Measurements from ENCODE around the gene PXDN.
A peak's percentile ranks its signal among the peaks of the same experiment; 100 is the strongest.

PXDN gene

GRCh38 chr2:1754046-1754445 lies 9.7 kb upstream of the PXDN start:
- no peak for DNase-seq (ENCODE audit: low read depth, low spot score)

DNA sequence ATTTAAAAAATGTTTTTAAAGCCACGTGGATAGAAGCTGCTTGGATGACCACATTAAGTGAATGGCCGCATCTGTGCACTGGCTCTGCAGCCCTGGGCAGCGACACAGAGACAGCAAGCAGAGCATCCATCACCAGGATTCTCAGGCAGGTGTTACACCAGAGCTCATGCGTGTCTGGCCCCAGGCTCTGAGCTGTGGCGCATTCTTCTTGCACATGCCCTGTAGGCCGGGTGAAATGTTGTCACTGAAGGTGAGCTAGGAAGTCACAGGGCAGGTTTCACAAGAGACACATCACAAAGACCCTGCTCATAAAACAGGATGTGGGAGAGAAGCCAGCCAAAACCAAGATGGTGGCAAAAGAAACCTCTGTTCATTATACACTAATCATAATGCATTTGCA lies 8.4 kb upstream of the PXDN start:
- no peak for DNase-seq (ENCODE audit: low read depth, low spot score)

- DNase-seq (ENCODE audit: low read depth, low spot score), result no peak
These were observed 7.7 kb upstream of the PXDN start for GRCh38 chr2:1751767-1752725.

- peak; percentile 63 for DNase-seq (ENCODE audit: low read depth, low spot score)
These were observed 6.8 kb upstream of the PXDN start for GRCh38 chr2:1750933-1751766.

- DNase-seq (ENCODE audit: low read depth, low spot score), result no peak
These were observed 6.1 kb upstream of the PXDN start for GRCh38 chr2:1750270-1750932.

DNA sequence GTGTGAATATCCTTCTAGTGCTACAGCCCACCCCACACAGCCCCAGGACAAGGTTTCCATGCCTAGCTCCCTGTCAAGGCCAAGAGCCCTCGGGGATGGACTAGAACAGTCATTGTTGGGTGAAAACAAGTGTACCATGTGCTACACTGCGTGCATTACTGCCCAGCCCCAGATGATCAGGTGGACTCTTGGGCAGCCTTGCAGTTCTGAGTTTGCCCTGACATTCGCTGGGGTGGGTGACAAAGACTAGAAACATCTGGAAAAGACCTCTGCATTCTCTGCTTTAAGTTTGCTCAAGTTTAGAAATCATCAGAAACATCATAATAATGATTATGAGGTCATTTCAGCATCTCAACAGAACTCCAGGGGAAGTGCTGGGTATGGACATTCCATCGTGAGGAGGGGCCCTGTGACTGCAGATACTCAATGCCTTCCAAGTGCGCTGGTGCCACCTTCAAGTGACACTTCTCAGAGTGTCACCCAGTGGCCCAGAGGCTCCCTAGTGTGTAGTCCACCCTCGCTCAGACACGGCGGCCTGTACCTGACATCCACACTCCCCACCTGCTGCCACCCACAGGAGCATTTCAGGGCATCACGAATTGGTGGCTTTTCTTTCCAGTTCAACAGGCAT lies 5.3 kb upstream of the PXDN start:
- DNase-seq (ENCODE audit: low read depth, low spot score), result no peak

GRCh38 chr2:1748741-1749488 lies 4.6 kb upstream of the PXDN start:
- no peak for DNase-seq (ENCODE audit: low read depth, low spot score)

- DNase-seq (ENCODE audit: low read depth, low spot score), result no peak
These were observed 3.9 kb upstream of the PXDN start for GRCh38 chr2:1748176-1748740.

- no peak for DNase-seq (ENCODE audit: low read depth, low spot score)
These were observed 3.0 kb upstream of the PXDN start for GRCh38 chr2:1747065-1747941.

DNA sequence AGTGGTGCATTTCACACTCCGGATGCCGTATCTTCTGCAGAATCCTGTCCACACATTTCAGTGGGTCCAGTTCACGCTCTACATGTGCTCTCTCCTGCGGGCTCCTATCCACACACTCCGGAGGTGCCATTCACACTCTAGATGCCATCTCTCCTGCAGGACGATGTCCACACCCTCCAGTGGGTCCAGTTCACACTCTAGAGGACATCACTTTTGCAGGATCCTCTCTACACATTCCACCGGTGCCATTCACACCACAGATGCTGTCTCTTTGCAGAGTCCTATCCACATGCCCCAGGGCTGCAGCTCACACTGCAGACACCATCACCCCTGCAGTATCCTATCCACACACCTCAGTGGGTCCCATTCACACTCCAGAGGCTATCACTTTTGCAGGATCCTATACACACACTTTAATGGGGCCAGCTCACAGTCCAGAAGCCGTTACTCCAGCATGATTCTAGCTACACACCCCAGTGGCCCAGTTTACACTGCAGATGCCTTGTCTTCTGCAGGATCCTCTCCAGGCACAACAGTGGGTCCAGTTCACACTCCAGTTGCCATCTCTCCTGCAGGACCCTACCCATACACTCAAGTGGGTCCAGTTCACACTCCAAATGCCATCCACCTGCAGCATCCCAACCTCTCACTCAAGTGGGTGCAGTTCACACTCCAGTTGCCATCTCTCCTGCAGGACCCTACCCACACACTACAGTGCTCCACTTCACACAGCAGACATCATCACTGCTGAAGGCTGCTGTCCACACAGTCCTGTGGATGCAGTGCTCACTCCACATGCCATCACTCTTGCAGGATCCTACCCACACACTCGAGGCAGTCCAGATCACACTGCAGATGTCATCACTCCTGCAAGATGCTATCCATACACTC lies 2.1 kb upstream of the PXDN start:
- no peak for DNase-seq (ENCODE audit: low read depth, low spot score)

DNA sequence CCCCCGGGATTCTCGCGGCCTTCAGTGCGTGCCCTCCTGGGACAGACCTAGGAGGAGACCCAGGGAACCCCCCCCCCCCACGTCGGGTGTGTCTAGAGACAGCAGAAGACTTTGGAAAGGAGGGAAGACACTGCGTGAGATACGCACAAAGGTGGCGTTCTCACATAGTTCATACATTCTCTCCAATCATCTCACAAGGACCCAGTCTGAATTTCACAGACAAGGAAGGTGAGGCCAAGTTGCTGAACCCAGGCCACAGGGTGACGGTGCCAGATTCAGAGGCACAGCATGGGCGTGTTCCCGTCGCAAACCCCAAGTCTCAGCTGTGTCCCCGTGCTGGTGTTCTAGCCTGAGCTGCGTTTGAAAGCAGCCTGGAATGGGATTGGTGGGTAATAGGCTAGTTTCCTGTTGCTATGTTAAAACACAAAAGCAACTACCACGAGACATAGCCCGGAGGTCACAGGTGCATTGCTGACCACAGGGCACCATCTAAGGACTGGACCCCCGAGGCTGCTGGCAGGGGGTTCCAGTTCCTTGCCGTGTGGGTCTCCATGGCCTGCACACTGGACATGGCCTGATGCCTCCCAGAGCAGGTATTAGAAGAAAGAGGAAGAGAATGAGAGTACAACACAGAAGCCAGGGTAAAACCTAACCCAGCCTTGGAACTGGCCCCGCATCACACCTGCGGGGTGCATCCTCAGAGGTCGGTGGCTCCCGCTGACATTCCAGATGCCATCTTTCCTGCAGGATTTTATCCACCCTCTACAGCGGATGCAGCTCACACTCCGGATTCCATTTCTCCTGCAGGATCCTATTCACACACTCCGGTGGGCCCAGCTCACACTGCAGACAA lies 1.1 kb upstream of the PXDN start:
- DNase-seq (ENCODE audit: low read depth, low spot score), result no peak

DNA sequence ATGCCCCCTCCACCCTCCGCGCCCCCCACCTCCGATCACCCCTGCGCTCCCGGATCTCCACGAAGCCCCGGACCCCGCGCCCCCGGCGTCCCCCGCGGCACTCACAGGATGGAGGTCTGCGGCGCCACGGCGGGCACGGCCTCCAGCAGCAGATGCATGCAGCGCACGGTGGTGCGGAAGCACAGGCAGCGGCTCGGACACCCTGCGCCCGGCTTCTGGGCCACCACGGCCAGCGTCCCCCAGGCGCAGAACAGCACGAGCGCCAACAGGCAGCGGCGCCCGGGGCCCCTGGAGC lies 217 bp downstream of the PXDN start:
- no peak for DNase-seq (ENCODE audit: low read depth, low spot score)

DNA sequence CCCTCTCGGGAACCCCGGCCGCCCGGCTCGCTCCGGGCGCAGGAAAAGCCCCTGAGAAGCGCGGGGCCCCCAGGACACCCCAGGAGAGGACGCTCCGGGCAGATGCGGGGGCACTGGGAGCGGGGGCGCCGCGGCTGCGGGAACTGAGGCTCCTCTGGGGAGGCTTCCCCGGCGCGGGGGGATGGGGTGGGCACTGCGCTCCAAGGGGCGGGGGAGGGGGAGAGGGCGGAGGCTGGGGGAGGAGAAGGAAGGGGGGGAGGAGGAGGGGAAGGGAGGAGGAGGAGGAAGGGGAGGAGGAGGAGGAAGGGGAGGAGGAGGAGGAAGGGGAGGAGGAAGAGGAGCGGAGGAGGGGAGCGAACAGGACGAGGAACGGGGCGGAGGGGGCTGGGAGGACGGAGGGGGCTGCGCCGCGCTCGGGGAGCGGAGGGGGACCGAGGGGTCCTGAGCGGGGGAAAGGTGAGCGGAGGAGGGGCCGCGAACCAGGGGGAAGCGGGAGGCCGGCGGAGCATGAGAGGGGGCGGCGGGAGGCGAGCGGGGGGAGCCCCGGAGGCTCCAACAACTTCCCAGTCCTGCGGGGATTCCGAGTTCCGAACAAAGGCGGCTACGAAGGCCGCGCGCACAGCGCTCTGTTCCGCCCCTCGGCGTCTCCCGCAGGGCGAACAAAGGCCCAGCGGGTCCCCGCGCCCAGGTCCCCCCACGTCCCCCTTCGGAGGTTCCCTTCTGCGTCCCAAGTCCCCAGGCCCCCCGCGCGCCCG lies 742 bp downstream of the PXDN start:
- DNase-seq (ENCODE audit: low read depth, low spot score), result no peak

DNA sequence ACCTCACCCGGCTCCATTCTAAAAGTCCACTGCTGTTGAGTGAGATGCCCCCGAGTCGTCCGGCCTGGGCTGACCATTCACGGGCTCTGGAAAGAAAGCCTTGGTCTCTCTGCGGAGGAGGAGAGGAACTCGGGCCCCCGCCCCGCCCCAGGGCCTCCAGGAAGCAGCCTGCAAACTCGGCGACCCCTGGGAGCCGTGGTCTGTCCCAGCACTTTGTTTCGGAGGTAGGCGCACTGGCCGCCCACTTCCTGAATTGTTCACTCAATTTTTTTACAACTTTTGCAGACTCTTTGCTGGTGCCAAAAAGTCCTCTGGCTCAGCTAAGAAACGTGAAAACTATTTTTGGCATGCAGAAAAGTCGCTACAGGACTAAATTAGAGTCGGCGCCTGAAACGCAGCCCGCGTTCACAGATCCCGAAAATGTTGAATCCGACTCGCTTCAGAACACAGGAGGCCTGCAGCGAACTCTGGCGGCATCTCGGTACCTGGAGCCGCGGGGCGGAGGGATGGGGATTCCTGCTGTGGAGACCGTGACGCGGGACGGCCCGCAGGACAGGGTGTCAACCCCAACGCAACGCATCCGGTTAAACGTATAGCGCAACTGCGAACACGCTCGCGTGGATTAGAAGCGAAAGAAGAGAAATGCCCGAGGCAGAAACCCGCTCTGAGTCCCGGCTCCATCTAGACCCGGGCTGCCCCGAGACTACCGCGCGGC lies 1.5 kb downstream of the PXDN start:
- no peak for DNase-seq (ENCODE audit: low read depth, low spot score)

- no peak for DNase-seq (ENCODE audit: low read depth, low spot score)
These were observed 2.0 kb downstream of the PXDN start for GRCh38 chr2:1742301-1742680.

GRCh38 chr2:1741851-1742250 lies 2.5 kb downstream of the PXDN start:
- DNase-seq (ENCODE audit: low read depth, low spot score), result no peak

Data from smooth muscle cell of the brain vasculature (primary cell).